K562 (cell line): ENCODE results near the gene UPF2. TPM values are rescaled to one million over a fixed set of nuclear protein-coding genes. Genes with fewer than 3 reads are reported as not detected.
A peak's percentile ranks its signal among the peaks of the same experiment; 100 is the strongest.

ENCODE experiments used
- ATAC-seq: fragments of 200-7000 bp; cut with Tn5 transposase; 3 replicates; pipeline ENCODE4 v1.9.1; 2020; ENCODE audit warnings: moderate library complexity
- BruUV-seq: library from RNA; stranded (reverse); fragments of 400-500 nt; replicated peaks from 2 replicates; lab custom pipeline; 2021; lab: Mats Ljungman, UMichigan
- CTCF ChIA-PET: fragments of 300-600 bp; formaldehyde crosslinking; extraction: SDS; loops from one replicate; lab custom pipeline; 2021; ENCODE audit warnings: low intra/inter-chr PET ratio; lab: Yijun Ruan, JAX
- POLR2A ChIA-PET: fragments of 300-600, 350-650 bp; sonication (Branson Sonifier 250); formaldehyde crosslinking; extraction: SDS; loops from one replicate; lab custom pipeline; 2021; ENCODE audit warnings: antibody characterized with exemption, inconsistent platforms; lab: Yijun Ruan, JAX
- DNase-seq, 4 experiments: peaks; one replicate each; pipeline versions ENCODE4 v3.0.0 to v3.0.0-alpha.2; 2011 to 2018; ENCODE audit warnings: low spot score in 3 of 4, mixed read lengths in 3 of 4; ENCODE audit errors: extremely low read depth in 1 of 4
- FAIRE-seq: peaks from 2 replicates; lab custom pipeline; 2011; peaks lifted over from hg19 to GRCh38; lab: Jason Lieb, UNC
- H2AFZ ChIP-seq: 2 replicates; pipeline ENCODE4 v1.6.0; 2011; ENCODE audit warnings: low read depth, low read length, control low read depth, inconsistent platforms
- H3K27ac ChIP-seq: fragments of 200-600 bp; 3 replicates; pipeline ENCODE4 v1.8.0; 2011; ENCODE audit warnings: low read depth, mild to moderate bottlenecking, control low read depth, inconsistent platforms, low read length, moderate library complexity, mixed read lengths; ENCODE audit errors: extremely low read depth
- H3K27me3 ChIP-seq, 2 experiments: fragments of 300-600 bp in 1 of 2; 2 replicates in 1 of 2; 3 replicates in 1 of 2; pipeline versions ENCODE4 v1.6.0 to v1.8.0; 2011; ENCODE audit warnings: inconsistent platforms in 2 of 2, low read length in 2 of 2, mild to moderate bottlenecking in 1 of 2, mixed read lengths in 1 of 2, moderate library complexity in 1 of 2; ENCODE audit not compliant: control insufficient read depth in 2 of 2, insufficient read depth in 2 of 2
- H3K36me3 ChIP-seq: fragments of 300-600 bp; 3 replicates; pipeline ENCODE4 v1.8.0; 2011; ENCODE audit warnings: mild to moderate bottlenecking, low read length, inconsistent platforms; ENCODE audit not compliant: control insufficient read depth, insufficient read depth
- H3K4me1 ChIP-seq, 2 experiments: fragments of 200-600 bp in 1 of 2; replicated peaks in 1 of 2; 2 replicates in 1 of 2; 3 replicates in 1 of 2; pipeline versions ENCODE4 v1.5.1 to v1.8.0; 2011; ENCODE audit warnings: inconsistent platforms in 2 of 2, low read length in 2 of 2, mild to moderate bottlenecking in 1 of 2, mixed read lengths in 1 of 2, moderate library complexity in 1 of 2; ENCODE audit not compliant: control insufficient read depth in 2 of 2, insufficient read depth in 2 of 2
- H3K4me2 ChIP-seq: 2 replicates; pipeline ENCODE4 v1.6.1; 2011; ENCODE audit warnings: low read length, control low read depth, inconsistent platforms, mixed read lengths; ENCODE audit not compliant: insufficient read depth
- H3K4me3 ChIP-seq: fragments of 200-600 bp; sonication (generic), shearing (Covaris generic); 2 replicates; pipeline ENCODE4 v1.5.1; 2016; ENCODE audit warnings: control low read depth, inconsistent platforms
- H3K79me2 ChIP-seq: fragments of 200-600 bp; 3 replicates; pipeline ENCODE4 v1.8.0; 2011; ENCODE audit warnings: low read length, inconsistent platforms; ENCODE audit not compliant: control insufficient read depth, insufficient read depth
- H3K9ac ChIP-seq, 2 experiments: 2 replicates each; pipeline versions ENCODE4 v1.6.0 to v1.6.1; 2011; ENCODE audit warnings: low read depth in 2 of 2, low read length in 2 of 2, control low read depth in 1 of 2, inconsistent platforms in 1 of 2, mild to moderate bottlenecking in 1 of 2, mixed read lengths in 1 of 2; ENCODE audit not compliant: insufficient read depth in 1 of 2
- H3K9me1 ChIP-seq: one replicate; pipeline ENCODE4 v1.6.0; 2011; ENCODE audit warnings: inconsistent platforms, mild to moderate bottlenecking, low read length, moderate library complexity; ENCODE audit not compliant: control insufficient read depth, insufficient read depth
- H3K9me3 ChIP-seq: replicated peaks from 2 replicates; pipeline ENCODE4 v1.5.1; 2011; ENCODE audit warnings: low read depth, low read length, inconsistent platforms; ENCODE audit not compliant: control insufficient read depth, insufficient read depth
- H4K20me1 ChIP-seq: replicated peaks from 2 replicates; pipeline ENCODE4 v1.6.1; 2011; ENCODE audit warnings: low read length, inconsistent platforms, mixed read lengths; ENCODE audit not compliant: control insufficient read depth, insufficient read depth
- BRF1 ChIP-seq: IDR thresholded peaks from 3 replicates; pipeline ENCODE4 v1.6.1; 2011; ENCODE audit warnings: borderline replicate concordance, mild to moderate bottlenecking; ENCODE audit not compliant: insufficient read length; ENCODE audit errors: extremely low read depth
- ESRRB ChIP-seq: fragments of 250-450 bp; sonication (Bioruptor Pico); IDR thresholded peaks from 2 replicates; pipeline ENCODE4 v1.5.0; 2020; ENCODE audit warnings: mild to moderate bottlenecking, moderate library complexity, borderline replicate concordance
- GABPA ChIP-seq: fragments of 200-800 bp; sonication (Bioruptor generic); conservative IDR thresholded peaks from 2 replicates; pipeline ENCODE4 v1.6.1; 2016; ENCODE audit warnings: low read depth, missing genetic modification characterization, missing compliant biosample characterization
- KLF13 ChIP-seq: fragments of 450-650 bp; IDR thresholded peaks from 2 replicates; pipeline ENCODE4 v1.6.1; 2016; ENCODE audit warnings: missing genetic modification characterization, low read depth, mild to moderate bottlenecking, missing compliant biosample characterization, moderate library complexity, borderline replicate concordance
- NFXL1 ChIP-seq: fragments of 450-650 bp; formaldehyde crosslinking; IDR thresholded peaks from 2 replicates; pipeline ENCODE4 v1.4.0; 2021; ENCODE audit warnings: mild to moderate bottlenecking
- RAD21 ChIP-seq, 2 experiments: fragments of 250-450 bp in 1 of 2; fragments of 450-650 bp in 1 of 2; sonication (Bioruptor Pico) in 1 of 2; formaldehyde crosslinking in 1 of 2; IDR thresholded peaks in 1 of 2; conservative IDR thresholded peaks in 1 of 2; 2 replicates each; pipeline versions ENCODE4 v1.4.0 to v1.8.0; 2020 to 2022; ENCODE audit warnings: mild to moderate bottlenecking in 2 of 2, moderate library complexity in 1 of 2
- RBM14 ChIP-seq: fragments of 200-400 bp; formaldehyde crosslinking; IDR thresholded peaks from 2 replicates; pipeline ENCODE4 v1.6.1; 2018; ENCODE audit warnings: low read depth, mild to moderate bottlenecking, low read length, moderate library complexity, borderline replicate concordance; ENCODE audit not compliant: insufficient read depth
- SIN3A ChIP-seq, 2 experiments: fragments of 150-350 bp in 1 of 2; IDR thresholded peaks; 2 replicates each; pipeline ENCODE4 v1.6.1; 2011 to 2016; ENCODE audit warnings: borderline replicate concordance in 2 of 2, low read depth in 2 of 2, low read length in 2 of 2, mild to moderate bottlenecking in 2 of 2, moderate library complexity in 2 of 2; ENCODE audit not compliant: control insufficient read depth in 1 of 2
- TCF7 ChIP-seq: sonication (generic); IDR thresholded peaks from 2 replicates; pipeline ENCODE4 v1.6.1; 2016; ENCODE audit warnings: antibody characterized with exemption, borderline replicate concordance
- ZFP30 ChIP-seq: fragments of 250-450 bp; sonication (Bioruptor Pico); IDR thresholded peaks from 2 replicates; pipeline ENCODE4 v1.8.0; 2022; ENCODE audit warnings: moderate library complexity, mild to moderate bottlenecking, inconsistent platforms, borderline replicate concordance
- ZFP91 ChIP-seq: sonication (generic); formaldehyde crosslinking; IDR thresholded peaks from 2 replicates; pipeline ENCODE4 v1.8.0; 2022; ENCODE audit warnings: mild to moderate bottlenecking, missing genetic modification reagents
- ZKSCAN3 ChIP-seq: fragments of 250-450 bp; sonication (Bioruptor Pico); IDR thresholded peaks from 2 replicates; pipeline ENCODE4 v1.4.0; 2020
- ZNF140 ChIP-seq: fragments of 250-450 bp; sonication (Bioruptor Pico); IDR thresholded peaks from 2 replicates; pipeline ENCODE4 v1.8.0; 2021; ENCODE audit warnings: moderate library complexity, mild to moderate bottlenecking, inconsistent platforms
- ZNF239 ChIP-seq: fragments of 250-450 bp; sonication (Bioruptor Pico); IDR thresholded peaks from 2 replicates; pipeline ENCODE4 v1.4.0; 2020; ENCODE audit warnings: mild to moderate bottlenecking
- ZNF551 ChIP-seq: fragments of 250-450 bp; sonication (Bioruptor Pico); IDR thresholded peaks from 2 replicates; pipeline ENCODE4 v1.5.0; 2021; ENCODE audit warnings: mild to moderate bottlenecking, moderate library complexity
- ZNF717 ChIP-seq: fragments of 250-450 bp; sonication (Bioruptor Pico); IDR thresholded peaks from 2 replicates; pipeline ENCODE4 v1.5.0; 2021
- WGBS: fragments of 100-300 bp; shearing (Covaris generic); methylation state at CpG from one replicate; pipeline ENCODE4 v1.1.6; 2016; ENCODE audit warnings: low coverage, mixed read lengths; ENCODE audit not compliant: insufficient coverage; ENCODE audit errors: missing lambda C conversion rate; 5-methylcytosine and 5-hydroxymethylcytosine counted together
- in situ Hi-C: fragments of 300-500 bp; cut with MboI; formaldehyde crosslinking; loops from 4 replicates; pipeline ENCODE4 v1.15.0; 2018; ENCODE audit warnings: inconsistent platforms, mixed read lengths
- intact Hi-C: fragments of 100-400 bp; cut with micrococcal nuclease; formaldehyde crosslinking; loops from 2 replicates; pipeline ENCODE4 v1.14.2; 2022
- polyA plus RNA-seq, 8 experiments: library from polyadenylated mRNA; depleted of rRNA in 4 of 8; stranded (reverse) in 5 of 8; unstranded in 3 of 8; fragments of >200 nt; fragmentation: Nextera tagmentation in 2 of 8; fragmentation: Illumina TruSeq in 1 of 8; extraction: Ambion mirVana in 2 of 8; extraction: Trizol in 1 of 8; gene quantifications; 2 replicates each; pipeline versions ENCODE4 v1.2.1 to v1.2.3, GENCODE V29; 2011 to 2014; ENCODE audit warnings: inconsistent platforms in 1 of 8, missing spikeins in 1 of 8
- total RNA-seq, 7 experiments: library from RNA; depleted of rRNA in 6 of 7; stranded (reverse); fragments of >200 nt in 6 of 7; fragmentation: Illumina TruSeq in 2 of 7; extraction: Trizol in 2 of 7; gene quantifications; 2 replicates each; pipeline versions ENCODE4 v1.2.1 to v1.2.3, GENCODE V29; 2011 to 2021; ENCODE audit warnings: low replicate concordance in 1 of 7

Gene UPF2
- total and polyA plus RNA-seq, 9 of the 15 experiments (the other 6 are each of a cell fraction or from before 2014, with no cell fraction given) = 13.9 to 37.7 (median 23.7) TPM

DNA sequence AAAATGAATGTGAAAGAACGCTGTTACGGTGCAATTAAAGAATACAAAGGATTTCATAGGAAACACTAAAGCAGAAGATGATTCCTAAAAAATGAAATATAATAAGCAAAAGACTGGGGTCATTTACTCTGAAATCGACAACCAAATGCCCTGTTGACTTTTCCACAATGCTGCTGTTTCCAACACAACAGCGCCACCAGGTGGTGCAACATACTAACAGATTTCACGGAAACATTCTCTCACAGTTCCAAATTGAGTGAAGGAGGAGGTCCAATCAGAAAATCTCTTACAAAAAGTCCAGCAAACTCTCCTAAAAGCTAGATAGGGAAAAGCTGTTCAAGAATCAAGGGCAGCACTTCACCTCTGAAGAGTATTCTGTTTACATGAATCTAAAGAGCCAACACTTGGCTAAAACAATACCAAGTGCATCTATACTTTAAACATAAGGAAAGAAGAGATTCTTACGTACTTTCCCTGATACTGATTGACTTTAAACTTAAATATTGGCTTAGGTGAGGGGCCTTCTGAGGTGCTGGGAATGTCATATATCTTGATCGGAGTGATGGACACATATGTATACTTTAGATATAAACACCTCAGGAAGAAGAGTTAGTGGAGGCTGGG, 55.9 kb downstream of the UPF2 start (continued):
- TF ChIP-seq NFXL1 (no peak), TCF7 (no peak), RAD21 (CRISPR knock-in tag; conservative IDR thresholded peaks at IDR 0.05 in 1 of 2, IDR thresholded peaks at IDR 0.05 in 1 of 2) (peak; percentile 88 to 96), ZFP91 (no peak), KLF13 (tag) (no peak), ZNF140 (CRISPR knock-in tag) (no peak), ZNF717 (no peak)

GRCh38 chr10:11982253-11982652, 60.4 kb downstream of the UPF2 start:
- Histone ChIP-seq H3K4me3 (no peak overlapping the region), H4K20me1 (no peaks in the 10 kb centered on the region), H3K4me2 (no peak overlapping the region), H3K27me3 (no peaks in the 10 kb centered on the region), H3K27ac (no peak overlapping the region), H3K4me1 (no peaks in the 10 kb centered on the region), H3K9me1 (no peaks in the 10 kb centered on the region), H2AFZ (no peak overlapping the region), H3K36me3 (peaks cover 33% of the 10 kb centered on the region), H3K9me3 (no peaks in the 10 kb centered on the region), H3K9ac (no peak overlapping the region), H3K79me2 (no peaks in the 10 kb centered on the region)
- no peak for FAIRE-seq
- ATAC-seq = no peak
- ChIA-PET CTCF (no interaction called here), POLR2A (interaction anchor here (1.0 kb wide), 1 partner anchor 43 kb away, joined by 3 read pairs; no protein-coding TSS in a partner anchor)
- BruUV-seq = no TSS peak
- DNase-seq = no peak
- intact Hi-C loops (no loop called here), in situ Hi-C loops (loop anchor here (25.0 kb wide), 1 partner anchor 470 kb away; no protein-coding TSS in a partner anchor)
- 91% methylated on average over 3 of the region's 3 CpGs for WGBS
- TF ChIP-seq ZFP30 (CRISPR knock-in tag) = no peak
- TF ChIP-seq RBM14 = no peak
- no peak for TF ChIP-seq GABPA (tag)
- no peak for TF ChIP-seq ESRRB
- no peak for TF ChIP-seq ZNF239 (CRISPR knock-in tag)
- no peak for TF ChIP-seq ZNF551 (CRISPR knock-in tag)
- TF ChIP-seq BRF1 = no peak
- no peak for TF ChIP-seq SIN3A (IDR thresholded peaks at IDR 0.05; ENCODE audit: borderline replicate concordance in 2 of 2, control insufficient read depth in 1 of 2, low read depth in 2 of 2, low read length in 2 of 2)
- no peak for TF ChIP-seq ZKSCAN3 (CRISPR knock-in tag)
